Measurements from ENCODE around the gene TCP11L1. TPM values are rescaled to one million over a fixed set of nuclear protein-coding genes. Genes with fewer than 3 reads are reported as not detected.

TCP11L1 gene
- 16.8 to 19.4 TPM (median 18.5 TPM) in 3 replicates for total RNA-seq (2021)
- percentile 67 among the genes with signal in this experiment for Bru-seq, nascent RNA
- long read RNA-seq, experiment 1, transcript TCP11L1-201 (10 exons, 2,817 nt): major isoform, 8 of 19 reads
- long read RNA-seq, experiment 1, partial matches to known transcripts: 1 of 19 reads
- long read RNA-seq, experiment 1, other reads (novel, unspliced or antisense): 10 of 19 reads
- long read RNA-seq, experiment 2, partial matches to known transcripts: 1 of 8 reads
- long read RNA-seq, experiment 2, other reads (novel, unspliced or antisense): 3 of 8 reads
- long read RNA-seq, experiment 3, partial matches to known transcripts: 0 of 1 reads
- long read RNA-seq, experiment 3, other reads (novel, unspliced or antisense): 0 of 1 reads

GRCh38 chr11:33039274-33040032 is at the start of gene TCP11L1:
TCP11L1 (plus strand) TSS chr11:33039572; CDS start chr11:33043774, 4,202 bp downstream.
- peak within 1 kb of the TSS; percentile 84 for H3K4me3 Mint-ChIP-seq
- POLR2A ChIA-PET: interaction anchor here (0.8 to 2.1 kb wide), 8 partner anchors 14 to 611 kb away, joined by 3 to 12 read pairs (median 5); partner anchors contain the start of genes CSTF3, DEPDC7 and QSER1
- H3K27me3 Mint-ChIP-seq (ENCODE audit: low read depth): no peaks in the 10 kb centered on the region
- peaks cover 6% of the 10 kb centered on the region for H3K36me3 Mint-ChIP-seq
- peak within 1 kb of the TSS; percentile 96 for H3K27ac Mint-ChIP-seq
- peaks cover 10% of the 10 kb centered on the region for H3K4me1 Mint-ChIP-seq
- DNase-seq (ENCODE audit: low spot score) (peak; percentile 94), ATAC-seq (peak; percentile 89)
- H3K9me3 Mint-ChIP-seq: no peaks in the 10 kb centered on the region
- CTCF ChIA-PET: interaction anchor here (0.7 to 2.6 kb wide), 5 partner anchors 21 to 169 kb away, joined by 3 to 18 read pairs (median 8); partner anchors contain the start of genes DEPDC7 and QSER1
- no peak for TF ChIP-seq IRF2 (CRISPR knock-in tag; IDR thresholded peaks at IDR 0.05; ENCODE audit: borderline replicate concordance, low read depth)
- TF ChIP-seq NFATC4 (CRISPR knock-in tag; IDR thresholded peaks at IDR 0.05): no peak
- TF ChIP-seq ZNF263 (CRISPR knock-in tag; IDR thresholded peaks at IDR 0.05; ENCODE audit: low read depth): peak; percentile 69
- no peak for TF ChIP-seq HMGA2 (CRISPR knock-in tag; IDR thresholded peaks at IDR 0.05)
- TF ChIP-seq NR1H2 (CRISPR knock-in tag; IDR thresholded peaks at IDR 0.05): no peak
- peak; percentile 78 for TF ChIP-seq ESRRA (CRISPR knock-in tag; IDR thresholded peaks at IDR 0.05; ENCODE audit: borderline replicate concordance)
- no peak for TF ChIP-seq ZNF416 (CRISPR knock-in tag; IDR thresholded peaks at IDR 0.05)
- TF ChIP-seq TEAD4 (CRISPR knock-in tag; IDR thresholded peaks at IDR 0.05): no peak
- TF ChIP-seq E2F5 (CRISPR knock-in tag; IDR thresholded peaks at IDR 0.05): peak; percentile 94; the same call in 1 of the 2 replicates
- no peak for TF ChIP-seq SOX15 (CRISPR knock-in tag; IDR thresholded peaks at IDR 0.05)
- peak; percentile 88 for TF ChIP-seq FOXK1 (CRISPR knock-in tag; IDR thresholded peaks at IDR 0.05)
- TF ChIP-seq ATF6 (CRISPR knock-in tag; IDR thresholded peaks at IDR 0.05): no peak
- TF ChIP-seq PRDM15 (CRISPR knock-in tag; IDR thresholded peaks at IDR 0.05): peak; percentile 97
- no peak for TF ChIP-seq ZNF532 (CRISPR knock-in tag; IDR thresholded peaks at IDR 0.05; ENCODE audit: borderline replicate concordance)
- no peak for TF ChIP-seq PREB (CRISPR knock-in tag; IDR thresholded peaks at IDR 0.05; ENCODE audit: borderline replicate concordance)
- TF ChIP-seq E2F4 (CRISPR knock-in tag; IDR thresholded peaks at IDR 0.05; ENCODE audit: borderline replicate concordance, low read depth): peak; percentile 11; the same call in 1 of the 2 replicates
- TF ChIP-seq NFYB (CRISPR knock-in tag; conservative IDR thresholded peaks at IDR 0.05; ENCODE audit: low read depth): no peak
- TF ChIP-seq CREB1 (CRISPR knock-in tag; IDR thresholded peaks at IDR 0.05): no peak; the same call in 1 of the 2 replicates
- TF ChIP-seq ZBTB21 (CRISPR knock-in tag; IDR thresholded peaks at IDR 0.05; ENCODE audit: borderline replicate concordance): no peak
- TF ChIP-seq ZNF423 (CRISPR knock-in tag; IDR thresholded peaks at IDR 0.05): no peak

Data from WTC11 (cell line).